Measurements from ENCODE around the gene GABRE.
"Not testable (repeated sequence)": the region's sequence is repeated elsewhere in the genome, so short reads cannot be mapped to it uniquely, and the experiment has no call there.

GABRE gene

DNA sequence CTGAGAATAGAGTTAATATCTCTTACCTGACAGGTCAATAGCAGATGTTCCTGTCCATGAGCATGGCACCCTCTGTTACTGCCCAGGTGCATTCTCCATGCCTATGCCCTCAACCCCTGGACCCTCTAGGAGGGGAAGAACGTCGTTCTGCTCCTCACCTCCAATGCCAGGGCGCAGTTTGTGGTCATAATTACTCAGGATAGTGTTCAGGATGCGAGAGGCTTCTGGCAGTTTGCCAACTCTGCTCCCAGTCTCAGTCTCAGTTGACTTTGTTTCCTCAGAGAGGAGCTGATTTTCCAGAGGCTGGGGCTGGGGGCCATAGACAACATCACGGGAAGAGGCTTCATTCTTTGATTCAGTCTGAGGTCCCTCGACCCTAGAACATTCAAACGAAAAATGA, 4.4 kb downstream of the GABRE start:
- no peak for DNase-seq

DNA sequence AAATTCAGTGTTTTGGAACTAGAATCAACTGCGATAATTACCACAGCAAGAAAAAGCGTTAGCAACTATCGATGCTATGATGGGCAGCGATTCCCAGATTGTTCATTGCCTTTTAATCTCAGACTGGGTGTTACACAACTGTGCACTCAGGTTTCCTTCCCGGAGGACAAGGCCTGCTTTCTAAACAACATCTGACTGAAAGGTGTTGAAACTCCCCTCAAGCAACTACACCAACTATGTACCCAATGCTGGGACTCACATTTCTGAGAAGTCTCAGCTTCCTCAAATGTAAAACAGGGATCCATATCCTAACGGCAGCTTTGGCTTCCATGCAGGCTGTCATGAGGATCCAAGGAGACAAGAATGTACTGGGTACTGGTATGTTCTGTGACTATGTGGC, 8.2 kb downstream of the GABRE start:
- DNase-seq, result no peak

DNA sequence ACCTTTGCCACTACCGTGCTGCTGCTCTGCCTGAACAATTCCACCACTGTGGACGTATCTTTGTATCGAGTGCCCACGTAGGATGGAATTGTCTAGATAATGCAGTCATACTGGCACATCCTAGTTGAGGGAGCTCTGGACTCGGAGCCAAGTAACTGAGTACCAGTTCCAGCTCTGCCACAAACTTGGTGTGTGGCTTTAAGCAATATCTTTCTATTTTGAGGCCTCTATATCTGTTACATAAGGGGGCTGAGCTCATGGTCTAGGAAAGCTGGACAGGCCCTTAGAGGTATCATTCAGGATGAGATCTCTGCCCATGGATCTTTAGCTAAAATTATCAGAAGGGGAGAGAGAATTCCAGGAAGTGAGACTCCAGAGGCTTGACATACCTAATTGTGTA, 12.4 kb downstream of the GABRE start:
- no peak for DNase-seq

DNA sequence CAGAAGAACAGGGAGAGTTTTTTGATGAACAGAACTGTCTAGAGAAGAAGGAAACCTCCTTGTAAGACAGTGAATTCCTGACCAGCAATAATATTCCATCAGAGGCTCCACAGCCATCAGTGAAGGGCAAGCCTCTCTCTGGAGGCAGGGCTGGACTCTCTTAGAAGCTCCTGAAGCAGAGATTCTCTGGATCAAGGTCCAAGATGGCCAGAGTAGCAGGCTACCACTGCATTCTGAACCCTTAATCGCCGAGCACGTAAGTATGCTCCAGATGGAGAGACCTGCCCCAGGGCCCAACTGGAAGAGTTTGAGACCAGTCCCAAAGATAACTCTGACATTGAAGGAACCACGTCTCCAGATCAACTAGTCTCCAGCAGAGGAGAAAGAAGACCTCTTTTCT, 16.4 kb downstream of the GABRE start:
- no peak for DNase-seq

DNA sequence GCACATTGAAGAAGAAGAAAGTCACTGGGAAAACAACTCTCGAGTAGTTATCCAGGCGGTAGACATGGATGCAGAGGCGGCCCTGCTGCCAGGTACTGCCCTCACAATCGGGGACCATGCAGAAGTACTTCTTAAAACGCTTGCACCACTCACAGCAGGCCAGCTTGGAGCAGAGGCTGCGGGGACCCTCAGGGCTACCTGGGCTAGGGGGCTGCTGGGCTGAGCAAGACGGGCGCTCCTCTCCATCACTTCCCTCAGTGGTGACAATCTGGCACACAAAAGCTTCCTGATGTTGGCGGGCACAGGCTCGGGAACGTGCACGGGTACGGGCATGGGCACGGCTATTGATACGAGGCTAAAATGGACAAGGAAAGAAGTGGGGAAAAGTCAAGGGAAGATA, 19.7 kb downstream of the GABRE start:
- DNase-seq, result no peak

DNA sequence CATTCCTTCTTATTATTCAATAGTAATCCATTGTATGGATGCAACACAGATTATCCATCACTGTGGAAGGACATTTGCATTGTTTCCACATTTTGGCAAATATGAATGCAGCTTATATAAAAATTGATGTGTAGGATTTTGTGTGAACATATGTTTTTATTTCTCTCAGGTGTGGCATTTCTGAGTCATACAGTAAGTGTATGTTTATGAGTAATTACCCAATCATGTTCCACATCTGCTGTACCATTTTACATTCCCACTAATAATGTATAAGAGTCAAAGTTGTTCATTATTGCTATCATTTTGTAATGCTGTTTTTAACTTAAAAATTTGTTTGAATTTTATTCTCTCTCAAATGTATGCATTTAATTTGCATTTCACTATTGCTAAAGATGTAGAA, 36.3 kb downstream of the GABRE start:
- DNase-seq, result no peak

DNA sequence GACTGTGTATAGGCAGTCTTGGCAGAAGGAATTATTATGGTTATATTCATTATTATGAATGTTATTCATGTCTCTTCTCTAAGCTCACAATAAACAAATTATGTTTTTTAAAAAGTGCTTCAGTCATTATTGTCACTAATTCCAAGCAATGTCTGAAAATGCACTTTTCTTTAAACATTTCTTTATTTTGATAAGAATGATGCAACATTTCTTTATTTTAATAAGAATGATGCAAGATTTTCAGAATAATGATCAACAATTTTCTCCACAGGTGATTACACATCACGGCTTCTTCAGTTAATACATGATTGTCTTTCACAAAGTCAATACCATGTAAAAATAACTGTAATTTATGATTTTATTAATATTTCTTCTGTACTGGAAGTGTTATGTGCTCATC, 39.1 kb downstream of the GABRE start:
- DNase-seq, result no peak

DNA sequence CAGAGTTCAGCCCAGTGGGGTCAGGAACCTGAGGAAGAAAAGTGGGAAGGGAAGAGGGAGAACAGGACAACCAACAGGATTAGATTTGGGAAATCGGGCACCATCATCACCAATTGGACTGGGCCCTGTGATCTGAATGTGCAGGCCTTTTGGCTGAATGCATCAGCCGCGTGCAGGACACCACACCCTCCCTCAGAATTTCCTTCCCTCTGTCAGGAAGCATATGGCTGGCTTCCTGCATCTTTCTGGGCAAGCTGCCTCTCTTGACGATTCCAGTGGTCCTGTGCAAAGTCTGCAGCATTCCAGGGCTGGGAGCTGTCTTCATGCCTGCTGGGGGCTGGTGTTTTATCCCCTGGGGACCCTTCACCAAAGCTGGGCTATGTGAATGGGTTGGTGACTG, 45.4 kb downstream of the GABRE start:
- DNase-seq, result no peak

DNA sequence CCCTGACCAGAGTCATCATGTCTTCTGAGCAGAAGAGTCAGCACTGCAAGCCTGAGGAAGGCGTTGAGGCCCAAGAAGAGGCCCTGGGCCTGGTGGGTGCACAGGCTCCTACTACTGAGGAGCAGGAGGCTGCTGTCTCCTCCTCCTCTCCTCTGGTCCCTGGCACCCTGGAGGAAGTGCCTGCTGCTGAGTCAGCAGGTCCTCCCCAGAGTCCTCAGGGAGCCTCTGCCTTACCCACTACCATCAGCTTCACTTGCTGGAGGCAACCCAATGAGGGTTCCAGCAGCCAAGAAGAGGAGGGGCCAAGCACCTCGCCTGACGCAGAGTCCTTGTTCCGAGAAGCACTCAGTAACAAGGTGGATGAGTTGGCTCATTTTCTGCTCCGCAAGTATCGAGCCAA, 50.8 kb downstream of the GABRE start:
- DNase-seq, result no peak

DNA sequence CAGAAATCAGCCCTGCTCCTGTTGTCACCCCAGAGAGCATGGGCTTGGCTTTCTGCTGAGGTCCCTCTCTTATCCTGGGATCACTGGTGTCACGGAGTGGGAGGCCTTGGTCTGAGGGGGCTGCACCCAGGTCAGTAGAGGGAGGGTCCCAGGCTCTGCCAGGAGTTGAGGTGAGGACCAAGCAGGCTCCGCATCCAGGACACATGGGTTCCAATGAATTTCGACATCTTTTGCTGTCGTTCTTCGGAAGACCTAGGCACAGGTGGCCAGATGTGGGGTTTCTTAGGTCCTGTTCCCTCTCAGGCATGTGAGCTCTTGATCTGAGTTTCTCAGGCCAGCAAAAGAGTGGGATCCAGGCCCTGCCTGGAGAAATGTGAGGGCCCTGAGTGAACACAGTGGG, 51.8 kb downstream of the GABRE start:
- no peak for DNase-seq

DNA sequence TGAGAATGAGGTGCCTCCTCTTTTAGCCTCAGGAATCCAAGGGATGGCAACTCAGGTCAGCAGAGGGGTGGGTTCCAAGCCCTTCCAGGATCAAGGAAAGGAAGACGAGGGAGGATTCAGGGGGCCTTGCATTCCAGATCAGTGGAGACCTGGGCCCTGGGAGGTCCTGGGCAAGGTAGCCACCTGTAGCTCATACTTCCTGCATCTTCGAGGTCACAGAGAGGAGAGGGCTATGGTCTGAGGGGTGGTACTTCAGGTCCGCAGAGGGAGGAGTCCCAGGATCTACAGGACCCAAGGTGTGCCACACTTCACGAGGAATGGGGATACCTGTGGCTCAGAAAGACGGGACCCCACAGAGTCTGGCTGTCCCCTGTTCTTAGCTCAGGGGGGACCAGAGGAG, 52.6 kb downstream of the GABRE start:
- DNase-seq, result no peak

DNA sequence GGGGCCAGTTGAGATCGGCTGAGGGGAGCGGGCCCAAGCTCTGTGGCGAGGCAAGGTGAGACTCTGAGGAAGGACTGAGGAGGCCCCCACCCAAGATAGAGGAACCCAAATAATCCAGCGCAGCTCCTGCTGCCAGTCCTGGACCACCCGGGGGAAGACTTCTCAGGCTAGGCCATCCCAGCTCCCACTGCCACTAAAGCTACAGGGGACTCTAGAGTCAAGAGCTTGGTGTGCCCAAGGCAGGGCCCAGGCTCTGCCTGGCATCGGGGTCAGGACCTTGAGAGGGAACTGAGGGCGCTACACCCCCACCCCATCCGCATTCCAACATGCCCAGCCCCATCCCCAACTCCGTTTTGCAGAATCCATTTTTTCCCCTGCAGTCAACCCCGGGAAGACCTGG, 53.2 kb downstream of the GABRE start:
- no peak for DNase-seq

DNA sequence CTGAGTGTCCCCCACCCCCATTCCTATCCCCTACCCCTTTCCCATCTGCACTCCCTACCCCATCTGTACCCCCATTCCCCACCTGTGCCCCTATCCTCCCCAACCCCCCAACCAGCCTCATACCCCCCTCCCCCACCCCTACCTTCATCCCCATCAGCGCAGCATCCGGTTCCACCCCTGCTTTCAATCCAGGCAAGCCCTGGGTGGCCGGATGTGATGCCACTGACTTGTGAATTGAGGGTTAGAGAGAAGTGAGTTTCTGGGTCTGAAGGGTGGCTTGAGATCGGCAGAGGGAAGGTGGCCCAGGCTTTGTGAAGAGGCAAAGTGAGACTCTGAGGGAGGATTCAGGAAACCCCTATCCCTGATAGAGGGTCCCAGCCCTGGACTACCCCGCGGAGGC, 53.9 kb downstream of the GABRE start:
- no peak for DNase-seq

DNA sequence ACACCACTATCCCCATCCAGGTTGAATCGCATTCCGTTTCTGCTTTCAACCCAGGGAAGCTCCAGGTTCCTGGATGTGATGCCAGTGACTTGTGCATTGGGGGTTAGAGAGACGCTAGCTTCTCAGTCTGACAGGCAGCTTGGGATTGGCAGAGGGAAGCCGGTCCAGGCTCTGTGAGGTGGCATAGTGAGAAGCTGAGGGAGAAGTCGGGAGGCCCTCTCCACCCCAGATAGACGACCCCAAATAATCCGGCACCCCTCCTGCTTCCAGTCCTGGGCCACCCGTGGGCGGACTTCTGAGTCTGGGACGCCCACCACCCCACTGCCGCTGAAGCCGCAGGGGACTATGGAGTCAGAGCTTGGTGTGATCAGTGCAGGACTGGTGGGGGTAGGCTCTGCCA, 54.4 kb downstream of the GABRE start:
- no peak for DNase-seq

DNA sequence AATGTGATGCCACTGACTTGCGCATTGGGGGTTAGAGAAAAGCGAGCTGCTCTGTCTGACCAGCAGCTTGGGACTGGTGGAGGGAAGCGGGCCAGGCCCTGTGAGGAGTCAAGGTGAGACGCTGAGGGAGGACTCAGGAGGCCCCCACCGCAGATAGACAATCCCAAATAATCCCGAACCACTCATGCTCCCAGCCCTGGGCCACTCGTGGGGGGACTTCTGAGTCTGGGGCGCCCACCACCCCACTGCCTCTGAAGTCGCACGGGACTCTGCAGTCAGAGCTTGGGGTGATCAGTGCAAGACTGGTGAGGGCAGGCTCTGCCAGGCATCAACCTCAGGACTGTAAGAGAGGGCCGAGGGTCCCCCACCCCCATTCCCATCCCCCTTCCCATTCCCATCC, 54.9 kb downstream of the GABRE start:
- DNase-seq, result no peak

DNA sequence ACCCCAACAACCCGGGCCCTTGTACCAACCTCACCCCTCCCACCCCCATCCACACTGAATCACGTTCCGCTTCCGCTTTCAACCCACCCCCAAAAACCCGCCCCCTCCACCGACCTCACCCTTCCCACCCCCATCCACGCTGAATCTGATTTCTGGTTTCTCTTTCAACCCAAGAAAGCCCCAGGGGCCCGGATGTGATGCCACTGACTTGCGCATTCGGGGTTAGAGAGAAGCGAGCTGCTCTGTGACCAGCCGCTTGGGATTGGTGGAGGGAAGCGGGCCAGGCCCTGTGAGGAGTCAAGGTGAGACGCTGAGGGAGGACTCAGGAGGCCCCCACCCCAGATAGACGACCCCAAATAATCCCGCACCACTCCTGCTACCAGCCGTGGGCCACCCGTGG, 55.7 kb downstream of the GABRE start:
- DNase-seq, result not testable (repeated sequence)

DNA sequence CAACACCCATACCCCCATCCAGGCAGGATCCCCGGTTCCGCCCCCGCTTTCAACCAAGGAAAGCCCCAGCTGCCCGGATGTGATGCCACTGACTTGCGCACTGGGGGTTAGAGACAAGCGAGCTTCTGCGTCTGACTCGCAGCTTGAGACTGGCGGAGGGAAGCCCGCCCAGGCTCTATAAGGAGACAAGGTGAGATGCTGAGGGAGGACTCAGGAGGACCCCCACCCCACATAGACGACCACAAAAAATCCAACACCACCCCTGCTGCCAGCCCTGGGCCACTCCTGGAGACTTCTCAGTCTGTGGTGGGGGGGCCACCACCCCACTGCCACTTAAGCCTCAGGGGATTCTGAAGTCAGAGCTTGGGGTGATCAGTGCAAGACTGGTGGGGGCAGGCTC, 61.7 kb downstream of the GABRE start, which contains the start of gene MAGEA4:
Gene MAGEA4, plus strand, starts transcription at position 110 of the 400 bp plus-strand sequence. CDS start 10,776 bp downstream, outside the sequence.
- no peak for DNase-seq

DNA sequence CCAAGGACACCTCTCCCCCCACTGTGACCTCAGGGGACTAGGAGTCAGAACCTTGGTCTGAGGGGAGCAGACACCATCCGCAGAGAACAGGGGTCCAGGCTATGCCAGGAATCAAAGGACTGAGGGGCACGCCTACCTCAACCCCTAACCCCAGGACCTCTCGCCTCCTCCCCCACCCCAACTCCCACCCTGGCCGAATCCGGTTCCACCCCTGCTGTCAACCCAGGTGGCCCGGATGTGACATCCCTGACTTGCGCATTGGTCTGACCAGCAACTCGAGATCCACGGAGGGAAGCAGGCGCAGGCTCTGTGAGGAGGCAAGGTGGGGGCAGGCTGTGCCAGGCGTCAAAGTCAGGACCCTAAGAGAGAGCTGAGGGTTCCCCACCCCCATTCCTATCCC, 62.3 kb downstream of the GABRE start:
- DNase-seq, result no peak

DNA sequence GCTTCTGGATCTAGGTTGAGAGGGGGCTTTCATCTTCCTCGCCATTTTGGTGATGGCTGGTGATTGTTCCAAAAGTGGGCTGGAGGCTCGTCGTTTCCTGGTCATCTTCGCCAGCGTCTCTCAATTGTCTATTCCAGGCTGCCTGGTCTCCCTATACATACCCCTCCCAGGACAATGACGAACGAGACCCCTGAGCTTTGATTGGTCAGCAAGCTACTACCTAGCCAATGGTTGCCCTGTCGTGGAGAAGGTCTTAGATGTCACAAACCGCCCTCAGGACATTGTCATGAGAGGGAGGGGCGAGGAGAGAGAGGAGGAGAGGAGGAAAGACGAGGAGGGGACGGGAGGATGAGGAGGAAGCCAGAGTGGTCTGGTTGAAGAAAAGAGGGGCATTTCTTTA, 69.5 kb downstream of the GABRE start:
- DNase-seq, result no peak

All from right kidney (tissue), 1 donor.